Stimulated activated CD4-positive, alpha-beta T cell treated with anti-CD3 and anti-CD28 coated beads, Interleukin-15, amount 100 ng/mL, for 1 hour (primary cell): ENCODE data around the gene USP12.
"Not testable (repeated sequence)": the region's sequence is repeated elsewhere in the genome, so short reads cannot be mapped to it uniquely, and the experiment has no call there.

Experiments
- DNase-seq, 2 donors: peaks; one replicate each; pipeline ENCODE4 v3.0.0-alpha.2; 2020; ENCODE audit warnings: low read depth in 1 of 2, low spot score in 1 of 2

Gene USP12

DNA sequence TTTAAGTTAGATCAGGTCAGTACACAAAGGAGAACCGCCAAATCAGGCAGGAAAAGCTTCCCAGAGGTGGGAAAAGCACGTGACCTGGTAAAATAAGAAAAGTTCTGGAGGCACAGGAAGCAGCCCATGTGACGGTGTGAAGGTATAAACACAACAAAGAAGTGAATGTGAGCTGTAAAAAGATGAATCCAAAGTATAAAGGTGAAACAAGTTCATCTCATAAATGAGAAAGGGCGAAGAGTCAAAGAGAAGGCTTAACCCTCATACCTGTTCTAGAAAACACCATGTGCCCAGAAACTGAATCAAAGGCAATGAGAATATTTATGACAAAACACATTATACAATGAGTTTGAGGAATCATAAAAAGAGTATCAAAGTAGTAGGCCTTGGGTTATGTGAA lies 47.0 kb downstream of the USP12 start:
- no peak for DNase-seq

- not testable (repeated sequence) for DNase-seq
These were observed 48.2 kb downstream of the USP12 start for GRCh38 chr13:27123445-27123844.

DNA sequence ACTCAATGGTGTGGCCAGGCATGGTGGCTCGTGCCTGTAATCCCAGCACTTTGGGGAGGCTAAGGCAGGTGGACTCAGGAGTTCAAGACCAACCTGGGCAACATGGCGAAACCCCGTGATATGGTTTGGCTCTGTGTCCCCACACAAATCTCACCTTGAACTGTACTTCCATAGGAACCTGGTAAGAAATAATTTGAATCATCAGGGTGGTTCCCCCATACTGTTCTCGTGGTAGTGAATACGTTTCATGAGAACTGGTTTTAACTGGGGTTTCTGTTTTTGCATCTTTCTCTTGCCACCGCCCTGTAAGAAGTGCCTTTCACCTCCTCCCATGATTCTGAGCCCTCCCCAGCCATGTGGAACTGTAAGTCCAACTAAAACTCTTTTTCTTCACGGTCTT lies 49.6 kb downstream of the USP12 start:
- DNase-seq: no peak

GRCh38 chr13:27120811-27121210 lies 50.8 kb downstream of the USP12 start:
- DNase-seq: no peak

- no peak for DNase-seq
These were observed 51.6 kb downstream of the USP12 start for GRCh38 chr13:27120011-27120410.

GRCh38 chr13:27118428-27119054 lies 53.1 kb downstream of the USP12 start:
- DNase-seq: no peak

DNA sequence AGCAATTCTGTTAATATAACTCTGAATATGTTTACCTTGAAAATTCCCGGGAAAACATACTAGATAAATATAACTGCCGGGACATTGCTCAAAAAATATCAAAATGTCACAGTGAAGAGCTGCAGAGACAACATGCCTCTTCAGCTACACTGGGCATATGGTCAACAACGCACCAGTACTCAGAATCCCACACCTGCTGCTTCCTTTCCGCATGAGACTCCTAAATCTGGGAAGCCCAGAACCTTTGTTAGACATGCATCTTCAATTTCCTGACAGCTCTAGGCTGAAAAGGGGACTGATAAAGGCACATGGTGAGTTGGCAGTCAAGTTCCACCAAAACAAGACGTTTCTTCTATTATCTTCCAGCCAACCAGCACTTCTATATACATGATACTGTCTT lies 53.7 kb downstream of the USP12 start:
- DNase-seq: no peak

DNA sequence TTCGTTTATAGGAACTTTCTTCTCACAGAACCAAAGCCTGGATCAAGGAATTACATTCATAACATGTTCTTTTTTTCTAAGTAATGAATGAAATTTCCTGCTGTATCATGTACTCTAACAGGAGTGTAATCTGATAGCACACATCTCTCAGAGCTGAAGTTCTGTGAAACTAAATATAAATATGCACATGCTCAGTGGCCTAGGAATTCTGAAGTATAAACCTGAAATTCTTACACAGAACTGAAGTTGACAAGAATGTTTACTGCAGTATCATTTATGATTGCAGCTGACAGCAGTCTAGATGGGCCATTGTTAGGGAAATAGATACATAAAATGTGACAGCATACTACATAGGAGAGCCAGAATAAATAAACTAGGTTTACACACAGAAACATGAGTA lies 54.5 kb downstream of the USP12 start:
- DNase-seq: no peak

DNA sequence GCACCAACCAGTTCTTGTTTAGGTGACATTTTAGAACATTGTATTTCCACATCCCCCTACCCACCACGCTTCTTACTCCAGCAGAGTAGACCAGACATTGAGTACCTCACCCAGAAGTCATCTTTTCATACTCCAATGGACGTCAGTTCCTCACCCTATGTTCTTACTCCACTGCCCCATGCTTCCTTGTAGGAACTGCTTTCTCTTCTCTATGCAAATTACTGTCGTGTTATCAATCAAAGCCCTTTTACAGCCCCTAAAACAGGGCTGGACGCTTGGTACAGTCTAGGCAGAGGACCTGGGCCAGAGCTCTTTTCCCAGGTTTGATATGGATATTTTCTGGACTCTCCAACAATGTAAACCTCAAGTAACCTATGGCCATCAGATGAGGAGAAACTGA lies 58.2 kb downstream of the USP12 start:
- DNase-seq: no peak

DNA sequence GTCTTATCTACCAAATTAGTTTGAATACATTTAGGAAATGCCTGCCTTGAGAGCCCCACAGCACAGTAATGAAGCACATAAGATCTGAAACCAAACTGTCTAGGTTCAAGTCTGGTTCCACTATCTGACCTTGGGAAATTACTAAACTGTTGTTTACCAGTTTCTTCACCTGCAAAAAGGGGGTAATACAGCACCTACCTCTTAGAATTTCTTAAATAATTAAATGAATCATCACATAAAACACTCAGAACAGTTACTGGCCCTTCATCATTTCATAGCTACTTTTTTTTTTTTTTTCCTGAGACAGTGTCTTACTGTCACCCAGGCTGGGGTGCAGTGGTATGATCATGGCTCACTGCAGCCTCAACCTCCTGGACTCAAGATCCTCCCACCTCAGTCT lies 59.6 kb downstream of the USP12 start:
- no peak for DNase-seq

- DNase-seq: no peak
These were observed 61.4 kb downstream of the USP12 start for GRCh38 chr13:27110056-27110746.

DNA sequence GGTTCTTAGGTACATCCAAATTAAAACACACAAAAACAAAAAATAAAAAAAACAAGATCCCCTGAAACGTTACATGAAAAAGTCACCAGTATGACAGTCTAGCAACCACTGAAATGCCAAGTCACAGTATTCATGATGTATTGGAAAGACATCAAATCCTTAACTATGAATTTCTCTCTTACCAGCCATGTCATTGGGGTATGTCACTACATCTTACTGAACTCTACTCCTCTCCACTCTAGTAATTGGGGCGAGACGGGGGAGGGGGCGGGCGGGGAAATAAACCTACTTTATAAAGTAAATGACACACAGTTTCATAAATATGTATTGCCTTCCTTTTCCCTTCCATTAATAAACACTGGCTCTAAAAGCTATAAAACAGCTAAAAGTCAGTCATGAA lies 65.5 kb downstream of the USP12 start:
- DNase-seq: no peak

- no peak for DNase-seq
These were observed 67.0 kb downstream of the USP12 start for GRCh38 chr13:27104606-27105005.

- DNase-seq: no peak
These were observed 69.8 kb downstream of the USP12 start for GRCh38 chr13:27101847-27102246.

GRCh38 chr13:27101289-27101688 lies 70.3 kb downstream of the USP12 start:
- no peak for DNase-seq

- DNase-seq: no peak
These were observed 73.9 kb downstream of the USP12 start for GRCh38 chr13:27097691-27098090.

DNA sequence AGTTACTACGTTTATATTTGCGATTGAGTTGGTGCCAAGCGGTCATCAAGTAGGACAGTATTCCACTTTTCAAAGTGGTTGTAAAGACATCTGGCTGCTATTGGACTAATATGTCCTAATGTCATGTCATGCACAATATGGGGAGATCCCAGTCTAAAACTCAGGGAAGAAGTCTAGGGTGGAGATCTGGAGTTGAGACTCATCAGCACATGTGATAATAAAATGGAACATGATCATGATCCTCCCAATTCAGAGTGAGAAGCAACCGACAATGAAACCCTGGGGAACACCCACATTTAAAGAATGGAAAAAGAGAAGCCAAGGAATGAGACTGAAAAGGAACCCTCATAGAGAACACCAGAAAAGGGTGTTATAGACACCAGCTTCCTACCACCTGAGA lies 80.2 kb downstream of the USP12 start:
- DNase-seq: no peak

- no peak for DNase-seq
These were observed 83.0 kb downstream of the USP12 start for GRCh38 chr13:27088619-27089018.

GRCh38 chr13:27086599-27087265 lies 84.9 kb downstream of the USP12 start:
- no peak for DNase-seq

DNA sequence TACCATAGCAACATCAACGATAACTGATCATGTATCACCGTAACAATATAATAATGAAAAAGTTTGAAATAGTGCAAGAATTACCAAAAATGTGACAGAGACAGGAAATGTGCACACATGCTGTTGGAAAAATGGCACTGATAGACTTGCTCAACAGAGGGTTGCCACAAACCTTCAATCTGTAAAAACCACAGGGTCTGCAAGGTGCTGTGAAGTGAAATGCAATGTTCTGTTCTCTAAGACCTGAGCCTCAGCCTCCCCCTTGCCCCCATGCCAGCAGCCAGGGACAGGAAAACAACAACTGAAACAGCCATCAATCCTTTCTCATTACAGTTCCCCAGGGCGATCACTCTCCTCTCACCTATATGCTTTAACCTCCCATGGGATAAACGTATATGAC lies 88.4 kb downstream of the USP12 start:
- no peak for DNase-seq

GRCh38 chr13:27081893-27082679 lies 89.5 kb downstream of the USP12 start:
- DNase-seq: no peak
